HUES6 (cell line): ENCODE measurements around the gene GPER1.

ENCODE experiments used
- H3K27ac ChIP-seq: 2 replicates; pipeline ENCODE4 v1.7.0; 2013; ENCODE audit warnings: low read depth, mild to moderate bottlenecking, low read length, inconsistent platforms
- H3K27me3 ChIP-seq: 2 replicates; pipeline ENCODE4 v1.6.1; 2013; ENCODE audit warnings: low read length; ENCODE audit not compliant: control insufficient read depth, insufficient read depth
- H3K36me3 ChIP-seq: 2 replicates; pipeline ENCODE4 v1.6.1; 2013; ENCODE audit warnings: low read length; ENCODE audit not compliant: control insufficient read depth, insufficient read depth
- H3K4me1 ChIP-seq: 2 replicates; pipeline ENCODE4 v1.6.1; 2013; ENCODE audit warnings: low read length; ENCODE audit not compliant: control insufficient read depth, insufficient read depth
- H3K4me3 ChIP-seq: 2 replicates; pipeline ENCODE4 v1.5.1; 2013; ENCODE audit warnings: low read depth, low read length
- H3K9ac ChIP-seq: one replicate; pipeline ENCODE4 v1.6.1; 2013; ENCODE audit warnings: mild to moderate bottlenecking, low read length
- H3K9me3 ChIP-seq: 2 replicates; pipeline ENCODE4 v1.6.1; 2013; ENCODE audit warnings: low read depth, low read length; ENCODE audit not compliant: control insufficient read depth, insufficient read depth

Gene GPER1

DNA sequence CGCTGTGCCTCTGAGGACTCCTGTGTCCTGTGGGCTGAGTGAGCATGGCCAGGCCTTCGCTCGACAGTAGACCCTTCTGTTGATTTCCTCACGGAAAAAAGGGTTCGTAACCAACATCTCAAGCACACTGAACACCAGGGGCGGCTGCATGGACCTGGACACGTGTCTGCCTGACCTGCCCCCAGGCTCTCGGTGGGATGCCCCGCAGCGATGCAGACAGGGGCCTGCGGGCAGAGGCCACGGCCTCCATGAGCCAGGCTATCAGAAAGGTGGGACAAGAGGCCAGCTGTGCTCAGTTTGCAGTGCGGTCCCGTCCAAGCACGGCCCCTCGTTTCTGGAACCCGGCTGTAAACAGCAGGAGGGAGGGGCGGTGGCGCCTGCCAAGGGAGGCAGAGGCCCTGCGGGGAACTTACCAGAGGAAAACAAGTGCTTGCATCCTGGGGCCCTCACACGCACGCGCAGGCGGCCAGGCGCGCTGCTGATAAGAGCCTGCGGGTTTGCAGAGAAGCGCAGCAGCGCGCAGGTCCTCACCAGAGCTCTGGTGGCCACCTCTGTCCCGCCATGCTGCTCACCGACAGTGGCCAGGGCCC is 33.0 kb upstream of the GPER1 start:
- peaks cover 10% of the 10 kb centered on the region for H3K36me3 ChIP-seq
- peak overlapping the region; percentile 7 for H3K9ac ChIP-seq
- H3K27ac ChIP-seq, result 0 out of 2 replicates have a peak overlapping the region, but pooled peaks have one; percentile 6
- peaks cover 32% of the 10 kb centered on the region for H3K4me1 ChIP-seq
- H3K9me3 ChIP-seq, result no peaks in the 10 kb centered on the region
- H3K4me3 ChIP-seq, result no peak overlapping the region
- no peaks in the 10 kb centered on the region for H3K27me3 ChIP-seq

- Histone ChIP-seq H3K9ac (peak overlapping the region; percentile 7), H3K27ac (no peak overlapping the region), H3K36me3 (peaks cover 10% of the 10 kb centered on the region), H3K27me3 (no peaks in the 10 kb centered on the region), H3K4me3 (no peak overlapping the region), H3K9me3 (no peaks in the 10 kb centered on the region), H3K4me1 (peaks cover 38% of the 10 kb centered on the region)
These were observed 32.4 kb upstream of the GPER1 start for GRCh38 chr7:1055491-1055955.

GRCh38 chr7:1055956-1056784 is 31.7 kb upstream of the GPER1 start:
- Histone ChIP-seq H3K9ac (no peak overlapping the region), H3K27ac (no peak overlapping the region), H3K4me1 (peaks cover 44% of the 10 kb centered on the region), H3K27me3 (no peaks in the 10 kb centered on the region; the same call in 1 of the 2 replicates), H3K9me3 (no peaks in the 10 kb centered on the region), H3K36me3 (peaks cover 10% of the 10 kb centered on the region), H3K4me3 (no peak overlapping the region)

DNA sequence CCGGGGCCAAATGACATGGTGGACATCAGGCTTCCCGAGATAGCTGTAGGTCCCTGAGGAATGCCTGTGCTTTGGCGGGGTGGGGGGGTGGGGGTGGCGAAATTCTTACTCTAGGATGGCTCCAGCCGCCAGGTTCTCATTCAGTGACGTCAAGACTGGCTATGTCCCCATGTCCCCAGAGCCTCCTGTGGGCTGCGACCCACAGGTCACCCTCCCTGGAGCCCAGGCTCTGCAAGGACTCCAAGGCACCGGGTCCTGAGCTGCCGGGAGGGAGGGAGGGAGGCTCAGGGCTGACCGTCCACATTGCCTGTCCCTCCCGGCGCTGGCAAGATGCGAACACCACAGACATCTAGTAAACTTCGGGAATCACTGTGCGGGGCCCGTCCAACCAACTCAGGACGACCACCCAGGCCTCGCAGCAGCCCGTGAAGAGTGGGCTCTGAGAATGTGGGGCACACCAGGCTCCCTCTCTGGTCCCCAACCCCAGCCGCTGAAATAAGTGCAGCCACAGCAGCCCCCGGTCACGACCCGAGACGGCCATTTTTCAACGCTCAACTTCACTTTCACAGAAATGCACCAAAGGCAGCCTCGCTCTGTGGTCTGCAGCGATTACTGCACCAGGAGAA is 31.0 kb upstream of the GPER1 start:
- Histone ChIP-seq H3K4me3 (no peak overlapping the region), H3K9ac (no peak overlapping the region), H3K9me3 (no peaks in the 10 kb centered on the region), H3K4me1 (peaks cover 45% of the 10 kb centered on the region), H3K27ac (no peak overlapping the region), H3K27me3 (no peaks in the 10 kb centered on the region; the same call in 1 of the 2 replicates), H3K36me3 (peaks cover 10% of the 10 kb centered on the region)

GRCh38 chr7:1057416-1058291 is 30.3 kb upstream of the GPER1 start:
- H3K4me1 ChIP-seq, result peaks cover 40% of the 10 kb centered on the region
- no peaks in the 10 kb centered on the region; the same call in 1 of the 2 replicates for H3K27me3 ChIP-seq
- no peaks in the 10 kb centered on the region for H3K9me3 ChIP-seq
- no peak overlapping the region for H3K27ac ChIP-seq
- no peak overlapping the region for H3K4me3 ChIP-seq
- H3K9ac ChIP-seq, result no peak overlapping the region
- H3K36me3 ChIP-seq, result peaks cover 10% of the 10 kb centered on the region

DNA sequence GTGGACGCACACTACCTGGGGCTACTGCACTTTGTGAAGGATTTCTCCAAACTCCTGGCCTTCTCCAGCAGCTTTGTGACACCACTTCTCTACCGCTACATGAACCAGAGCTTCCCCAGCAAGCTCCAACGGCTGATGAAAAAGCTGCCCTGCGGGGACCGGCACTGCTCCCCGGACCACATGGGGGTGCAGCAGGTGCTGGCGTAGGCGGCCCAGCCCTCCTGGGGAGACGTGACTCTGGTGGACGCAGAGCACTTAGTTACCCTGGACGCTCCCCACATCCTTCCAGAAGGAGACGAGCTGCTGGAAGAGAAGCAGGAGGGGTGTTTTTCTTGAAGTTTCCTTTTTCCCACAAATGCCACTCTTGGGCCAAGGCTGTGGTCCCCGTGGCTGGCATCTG is 29.6 kb upstream of the GPER1 start:
- no peak overlapping the region for H3K27ac ChIP-seq
- peaks cover 10% of the 10 kb centered on the region for H3K36me3 ChIP-seq
- H3K9ac ChIP-seq, result no peak overlapping the region
- H3K4me1 ChIP-seq, result peaks cover 33% of the 10 kb centered on the region
- no peaks in the 10 kb centered on the region for H3K9me3 ChIP-seq
- H3K4me3 ChIP-seq, result no peak overlapping the region
- H3K27me3 ChIP-seq, result no peaks in the 10 kb centered on the region; the same call in 1 of the 2 replicates

GRCh38 chr7:1058821-1059199 is 29.1 kb upstream of the GPER1 start:
- H3K9ac ChIP-seq, result no peak overlapping the region
- H3K27ac ChIP-seq, result no peak overlapping the region
- H3K4me1 ChIP-seq, result peaks cover 30% of the 10 kb centered on the region
- H3K27me3 ChIP-seq, result no peaks in the 10 kb centered on the region; the same call in 1 of the 2 replicates
- H3K9me3 ChIP-seq, result no peaks in the 10 kb centered on the region
- H3K4me3 ChIP-seq, result peak overlapping the region; percentile 39; the same call in 1 of the 2 replicates
- peaks cover 10% of the 10 kb centered on the region for H3K36me3 ChIP-seq

GRCh38 chr7:1059200-1060091 is 28.5 kb upstream of the GPER1 start:
- no peak overlapping the region for H3K27ac ChIP-seq
- H3K27me3 ChIP-seq, result no peaks in the 10 kb centered on the region; the same call in 1 of the 2 replicates
- H3K4me3 ChIP-seq, result peak overlapping the region; percentile 60
- H3K9me3 ChIP-seq, result no peaks in the 10 kb centered on the region
- H3K4me1 ChIP-seq, result peaks cover 24% of the 10 kb centered on the region
- no peak overlapping the region for H3K9ac ChIP-seq
- H3K36me3 ChIP-seq, result peaks cover 10% of the 10 kb centered on the region

GRCh38 chr7:1060315-1061072 is 27.4 kb upstream of the GPER1 start:
- peaks cover 3% of the 10 kb centered on the region; the same call in 1 of the 2 replicates for H3K27me3 ChIP-seq
- H3K27ac ChIP-seq, result no peak overlapping the region
- H3K4me1 ChIP-seq, result peaks cover 17% of the 10 kb centered on the region
- H3K4me3 ChIP-seq, result peak overlapping the region; percentile 60
- no peaks in the 10 kb centered on the region for H3K9me3 ChIP-seq
- H3K36me3 ChIP-seq, result peaks cover 10% of the 10 kb centered on the region
- peak overlapping the region; percentile 47 for H3K9ac ChIP-seq
